ENCODE data around the gene CCDC122. TPM values are rescaled to one million over a fixed set of nuclear protein-coding genes. Genes with fewer than 3 reads are reported as not detected.

CCDC122 gene
- total RNA-seq = 1 to 10 TPM in 2 of 4 donors, under 1 TPM in 1, not detected in 1; 0.60 to 9.5 (median 5.6) TPM

GRCh38 chr13:43878892-43879754 is at the start of gene CCDC122:
Gene CCDC122 (minus strand): TSS chr13:43879740. CDS start chr13:43869376, 10,364 bp downstream.
- no peaks in the 10 kb centered on the region for H3K9me3 ChIP-seq
- DNase-seq = peak; percentile 88
- peak within 1 kb of the TSS; percentile 95 to 97 (median 96) for H3K27ac ChIP-seq
- in situ Hi-C loops (cut with MboI; ENCODE audit: low pct_ligation_motif_present in 1 of 4, low pct_unique_long_range_greater_than_20kb in 1 of 4, low sequenced_read_pairs in 3 of 4) = loop anchor here in 1 of 4 donors (10.0 kb wide), 1 partner anchor 904 kb away; no protein-coding TSS in a partner anchor
- TF ChIP-seq POLR2AphosphoS5 (IDR thresholded peaks at IDR 0.05) = peak; percentile 61 to 93 (median 83)
- TF ChIP-seq POLR2A (IDR thresholded peaks at IDR 0.05) = peak; percentile 95
- TF ChIP-seq, protein P1, sequence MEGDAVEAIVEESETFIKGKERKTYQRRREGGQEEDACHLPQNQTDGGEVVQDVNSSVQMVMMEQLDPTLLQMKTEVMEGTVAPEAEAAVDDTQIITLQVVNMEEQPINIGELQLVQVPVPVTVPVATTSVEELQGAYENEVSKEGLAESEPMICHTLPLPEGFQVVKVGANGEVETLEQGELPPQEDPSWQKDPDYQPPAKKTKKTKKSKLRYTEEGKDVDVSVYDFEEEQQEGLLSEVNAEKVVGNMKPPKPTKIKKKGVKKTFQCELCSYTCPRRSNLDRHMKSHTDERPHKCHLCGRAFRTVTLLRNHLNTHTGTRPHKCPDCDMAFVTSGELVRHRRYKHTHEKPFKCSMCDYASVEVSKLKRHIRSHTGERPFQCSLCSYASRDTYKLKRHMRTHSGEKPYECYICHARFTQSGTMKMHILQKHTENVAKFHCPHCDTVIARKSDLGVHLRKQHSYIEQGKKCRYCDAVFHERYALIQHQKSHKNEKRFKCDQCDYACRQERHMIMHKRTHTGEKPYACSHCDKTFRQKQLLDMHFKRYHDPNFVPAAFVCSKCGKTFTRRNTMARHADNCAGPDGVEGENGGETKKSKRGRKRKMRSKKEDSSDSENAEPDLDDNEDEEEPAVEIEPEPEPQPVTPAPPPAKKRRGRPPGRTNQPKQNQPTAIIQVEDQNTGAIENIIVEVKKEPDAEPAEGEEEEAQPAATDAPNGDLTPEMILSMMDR (IDR thresholded peaks at IDR 0.05) = peak in 1 of 5 experiments; percentile 10
- TF ChIP-seq EP300 (IDR thresholded peaks at IDR 0.05; ENCODE audit: low read depth) = no peak
- H3K36me3 ChIP-seq = no peaks in the 10 kb centered on the region
- 0 to 1% methylated on average over 1 to 44 of the region's 78 CpGs for WGBS, 2 donors (ENCODE audit: low coverage in 1 of 2)
- no peaks in the 10 kb centered on the region for H3K27me3 ChIP-seq
- intact Hi-C loops (cut with DNase I; ENCODE audit: low total_unique reads) = no loop called here
- H3K4me3 ChIP-seq = peak within 1 kb of the TSS; percentile 73 to 93 (median 78)
- peaks cover 3 to 28% (median 17%) of the 10 kb centered on the region in 4 donors for H3K4me1 ChIP-seq

DNA sequence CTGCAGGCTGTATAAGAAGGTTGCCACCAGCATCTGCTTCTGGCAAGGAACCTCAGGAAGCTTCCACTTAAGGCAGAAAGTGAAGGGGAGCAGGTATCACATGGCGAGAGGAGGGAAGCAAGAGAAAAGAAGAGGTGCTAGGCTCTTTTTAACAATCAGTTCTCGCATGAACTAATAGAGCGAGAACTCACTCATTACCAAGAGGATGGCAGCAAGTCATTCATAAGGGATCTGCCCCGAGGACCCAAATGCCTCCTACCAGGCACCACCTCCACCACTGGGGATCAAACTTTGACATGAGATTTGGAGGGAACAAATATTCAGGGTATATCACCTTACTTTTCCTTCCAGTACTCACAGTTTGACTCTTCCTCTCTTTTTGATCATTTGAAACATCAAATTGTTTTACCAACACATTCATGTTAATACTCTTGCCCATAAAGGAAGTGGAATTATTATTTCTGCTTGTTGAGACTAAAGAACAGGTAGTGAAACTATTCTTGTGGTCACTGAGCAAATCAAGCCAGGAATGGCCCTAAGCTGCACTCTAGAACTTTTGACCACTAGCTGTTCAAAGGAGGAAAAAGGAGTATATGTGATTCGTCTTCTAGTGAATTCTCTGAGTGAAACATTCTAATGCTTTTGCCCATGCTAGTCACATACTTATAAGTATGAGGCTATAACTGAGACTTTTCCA is 45.2 kb upstream of the CCDC122 start:
- no peak for DNase-seq
- H3K27me3 ChIP-seq = no peaks in the 10 kb centered on the region
- no peak overlapping the region for H3K4me3 ChIP-seq
- H3K4me1 ChIP-seq = no peaks in the 10 kb centered on the region
- intact Hi-C loops (cut with DNase I; ENCODE audit: low total_unique reads) (no loop called here), in situ Hi-C loops (cut with MboI; ENCODE audit: low pct_ligation_motif_present in 1 of 4, low pct_unique_long_range_greater_than_20kb in 1 of 4, low sequenced_read_pairs in 3 of 4) (loop anchor here (10.0 to 25.0 kb wide), 4 partner anchors 113 to 1038 kb away; no protein-coding TSS in a partner anchor)
- TF ChIP-seq POLR2A (IDR thresholded peaks at IDR 0.05) (no peak), POLR2AphosphoS5 (IDR thresholded peaks at IDR 0.05) (no peak), EP300 (IDR thresholded peaks at IDR 0.05; ENCODE audit: low read depth) (no peak)
- TF ChIP-seq, protein P1 (IDR thresholded peaks at IDR 0.05) = no peak
- no peaks in the 10 kb centered on the region for H3K9me3 ChIP-seq
- H3K27ac ChIP-seq = no peak overlapping the region
- H3K36me3 ChIP-seq = no peaks in the 10 kb centered on the region
- WGBS, 2 donors (ENCODE audit: low coverage in 1 of 2) = 77 to 86% methylated on average over 5 of the region's 5 CpGs

DNA sequence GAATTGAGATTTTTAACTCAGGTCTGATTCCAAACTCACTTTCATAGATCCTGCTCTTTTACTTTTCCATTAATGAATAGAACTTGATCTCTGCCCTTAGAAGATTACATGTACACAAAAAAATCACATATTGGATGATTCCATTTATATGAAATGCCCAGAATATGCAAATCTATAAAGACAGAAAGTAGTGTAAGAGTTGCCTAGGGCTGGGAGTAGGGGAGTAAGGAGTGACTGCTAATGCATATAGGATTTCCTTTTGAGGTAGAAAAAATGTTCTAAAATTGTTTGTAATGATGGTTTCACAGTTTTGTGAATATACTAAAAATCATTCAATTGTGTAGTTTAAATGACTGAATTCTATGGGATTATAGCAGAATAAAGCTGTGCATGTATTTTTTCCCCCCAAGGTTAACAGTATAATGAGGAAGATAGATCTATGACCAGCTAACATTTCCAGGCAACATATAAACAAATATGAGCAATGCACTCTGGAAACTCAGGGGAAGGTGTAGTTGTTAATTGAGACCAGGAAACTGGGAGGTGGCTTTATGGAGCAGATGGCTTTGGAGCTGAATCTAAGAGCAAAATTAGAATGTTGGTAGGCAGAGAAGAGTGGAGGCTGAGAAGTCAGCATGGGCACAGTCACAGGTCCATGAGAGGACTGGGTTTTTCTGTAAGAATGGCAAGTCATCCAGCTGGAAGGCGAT is 41.6 kb upstream of the CCDC122 start:
- Histone ChIP-seq H3K36me3 (no peaks in the 10 kb centered on the region), H3K27me3 (peaks cover 3% of the 10 kb centered on the region), H3K9me3 (no peaks in the 10 kb centered on the region), H3K27ac (no peak overlapping the region), H3K4me3 (no peak overlapping the region), H3K4me1 (no peaks in the 10 kb centered on the region)
- TF ChIP-seq, protein P1 (IDR thresholded peaks at IDR 0.05) = no peak
- TF ChIP-seq POLR2AphosphoS5 (IDR thresholded peaks at IDR 0.05) (no peak), POLR2A (IDR thresholded peaks at IDR 0.05) (no peak), EP300 (IDR thresholded peaks at IDR 0.05; ENCODE audit: low read depth) (no peak)
- WGBS, 2 donors (ENCODE audit: low coverage in 1 of 2) = 90 to 92% methylated on average over 1 of the region's 1 CpG
- in situ Hi-C loops (cut with MboI; ENCODE audit: low pct_ligation_motif_present in 1 of 4, low pct_unique_long_range_greater_than_20kb in 1 of 4, low sequenced_read_pairs in 3 of 4) (loop anchor here (10.0 to 25.0 kb wide), 4 partner anchors 116 to 1041 kb away; no protein-coding TSS in a partner anchor), intact Hi-C loops (cut with DNase I; ENCODE audit: low total_unique reads) (no loop called here)
- no peak for DNase-seq
